ENCODE data around the gene ENKUR. TPM values are rescaled to one million over a fixed set of nuclear protein-coding genes. Genes with fewer than 3 reads are reported as not detected.

The ENKUR gene
- total RNA-seq, 1 experiment from 2014 or later = 0.77 TPM

DNA sequence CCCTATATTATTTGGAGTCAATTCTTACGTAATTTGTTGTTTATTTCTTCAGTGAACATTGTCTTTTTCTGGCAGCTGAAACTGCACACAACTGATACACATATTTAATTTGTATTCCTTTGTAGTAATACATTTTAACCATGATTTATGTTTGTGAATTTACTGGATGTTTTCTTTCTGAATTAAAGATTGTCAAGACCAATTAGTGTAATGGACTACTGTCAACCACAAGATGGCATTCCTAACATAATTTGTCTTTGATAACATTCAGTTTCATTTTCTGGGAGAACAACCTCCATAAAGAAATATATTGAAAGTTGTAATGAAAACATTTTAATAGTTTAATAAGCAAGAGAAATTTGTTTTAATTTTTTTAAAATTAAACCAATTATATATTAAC, 10.5 kb upstream of the ENKUR start:
- H3K27me3 Mint-ChIP-seq (ENCODE audit: insufficient read depth, unreplicated experiment) = no peaks in the 10 kb centered on the region

DNA sequence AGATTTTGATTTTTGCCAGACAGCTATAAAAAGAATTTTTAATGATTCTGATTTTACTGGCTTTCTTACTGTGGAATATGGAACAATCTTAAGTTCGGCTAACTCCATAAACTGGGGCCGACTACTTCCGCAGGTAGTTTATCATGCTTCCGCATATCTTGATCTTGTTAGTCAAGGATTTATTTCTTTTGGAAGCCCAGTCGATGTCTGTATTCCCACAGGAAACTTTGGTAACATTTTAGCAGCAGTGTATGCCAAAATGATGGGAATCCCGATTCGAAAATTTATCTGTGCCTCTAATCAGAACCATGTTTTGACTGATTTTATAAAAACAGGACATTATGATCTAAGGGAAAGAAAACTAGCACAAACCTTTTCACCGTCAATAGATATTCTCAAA, 8.6 kb upstream of the ENKUR start:
- intact Hi-C loops (cut with micrococcal nuclease; ENCODE audit: unreplicated experiment) = no loop called here
- no peak for DNase-seq
- Histone ChIP-seq H3K9me3 (no peaks in the 10 kb centered on the region), H3K36me3 (ENCODE audit: control insufficient read depth, insufficient read depth, low read length) (no peaks in the 10 kb centered on the region), H3K27me3 (replicated peaks; ENCODE audit: control insufficient read depth, insufficient read depth, low read length) (no peaks in the 10 kb centered on the region), H3K4me3 (ENCODE audit: low read depth, low read length) (no peak overlapping the region), H3K4me1 (no peaks in the 10 kb centered on the region)
- H3K27me3 Mint-ChIP-seq (ENCODE audit: insufficient read depth, unreplicated experiment) = no peaks in the 10 kb centered on the region
- no peaks in the 10 kb centered on the region for H3K36me3 Mint-ChIP-seq (ENCODE audit: insufficient read depth, unreplicated experiment)
- BruUV-seq (replicated peaks) = TSS peak; percentile 8
- TF ChIP-seq, protein P1, sequence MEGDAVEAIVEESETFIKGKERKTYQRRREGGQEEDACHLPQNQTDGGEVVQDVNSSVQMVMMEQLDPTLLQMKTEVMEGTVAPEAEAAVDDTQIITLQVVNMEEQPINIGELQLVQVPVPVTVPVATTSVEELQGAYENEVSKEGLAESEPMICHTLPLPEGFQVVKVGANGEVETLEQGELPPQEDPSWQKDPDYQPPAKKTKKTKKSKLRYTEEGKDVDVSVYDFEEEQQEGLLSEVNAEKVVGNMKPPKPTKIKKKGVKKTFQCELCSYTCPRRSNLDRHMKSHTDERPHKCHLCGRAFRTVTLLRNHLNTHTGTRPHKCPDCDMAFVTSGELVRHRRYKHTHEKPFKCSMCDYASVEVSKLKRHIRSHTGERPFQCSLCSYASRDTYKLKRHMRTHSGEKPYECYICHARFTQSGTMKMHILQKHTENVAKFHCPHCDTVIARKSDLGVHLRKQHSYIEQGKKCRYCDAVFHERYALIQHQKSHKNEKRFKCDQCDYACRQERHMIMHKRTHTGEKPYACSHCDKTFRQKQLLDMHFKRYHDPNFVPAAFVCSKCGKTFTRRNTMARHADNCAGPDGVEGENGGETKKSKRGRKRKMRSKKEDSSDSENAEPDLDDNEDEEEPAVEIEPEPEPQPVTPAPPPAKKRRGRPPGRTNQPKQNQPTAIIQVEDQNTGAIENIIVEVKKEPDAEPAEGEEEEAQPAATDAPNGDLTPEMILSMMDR (IDR thresholded peaks at IDR 0.05; ENCODE audit: insufficient read depth in 1 of 2, low read depth in 1 of 2, low read length in 1 of 2, severe bottlenecking in 1 of 2, unreplicated experiment in 1 of 2) = no peak
- H3K4me1 Mint-ChIP-seq (ENCODE audit: low read depth, unreplicated experiment) = no peaks in the 10 kb centered on the region
- no peak overlapping the region for H3K27ac Mint-ChIP-seq (ENCODE audit: unreplicated experiment)
- H3K4me3 Mint-ChIP-seq (ENCODE audit: unreplicated experiment) = no peak overlapping the region
- CTCF ChIA-PET = interaction anchor here (1.7 kb wide), 1 partner anchor 57 kb away, joined by 7 read pairs; no protein-coding TSS in a partner anchor
- no peaks in the 10 kb centered on the region for H3K9me3 Mint-ChIP-seq (ENCODE audit: unreplicated experiment)
- POLR2A ChIA-PET = no interaction called here

More for the DNA sequence above, 10.5 kb upstream of the ENKUR start:
- H3K27me3 ChIP-seq (replicated peaks; ENCODE audit: control insufficient read depth, insufficient read depth, low read length) = no peaks in the 10 kb centered on the region
- ChIA-PET CTCF (interaction anchor here (0.6 to 1.8 kb wide), 3 partner anchors 56 to 1529 kb away, joined by 3 to 5 read pairs (median 4); no protein-coding TSS in a partner anchor), POLR2A (no interaction called here)
- BruUV-seq (replicated peaks) = no TSS peak
- TF ChIP-seq, protein P1 (IDR thresholded peaks at IDR 0.05; ENCODE audit: insufficient read depth in 1 of 2, low read depth in 1 of 2, low read length in 1 of 2, severe bottlenecking in 1 of 2, unreplicated experiment in 1 of 2) = peak; percentile 47 to 52
- H3K4me1 Mint-ChIP-seq (ENCODE audit: low read depth, unreplicated experiment) = no peaks in the 10 kb centered on the region
- no peak for DNase-seq
- H3K4me3 Mint-ChIP-seq (ENCODE audit: unreplicated experiment) = no peak overlapping the region
- H3K4me3 ChIP-seq (ENCODE audit: low read depth, low read length) = no peak overlapping the region
- no peaks in the 10 kb centered on the region for H3K36me3 Mint-ChIP-seq (ENCODE audit: insufficient read depth, unreplicated experiment)
- H3K4me1 ChIP-seq = no peaks in the 10 kb centered on the region
- no peak overlapping the region for H3K27ac Mint-ChIP-seq (ENCODE audit: unreplicated experiment)
- no peaks in the 10 kb centered on the region for H3K9me3 ChIP-seq
- no peaks in the 10 kb centered on the region for H3K36me3 ChIP-seq (ENCODE audit: control insufficient read depth, insufficient read depth, low read length)
- no peaks in the 10 kb centered on the region for H3K9me3 Mint-ChIP-seq (ENCODE audit: unreplicated experiment)
- intact Hi-C loops (cut with micrococcal nuclease; ENCODE audit: unreplicated experiment) = loop anchor here (1.0 to 2.0 kb wide), 3 partner anchors 36 to 201 kb away; no protein-coding TSS in a partner anchor

DNA sequence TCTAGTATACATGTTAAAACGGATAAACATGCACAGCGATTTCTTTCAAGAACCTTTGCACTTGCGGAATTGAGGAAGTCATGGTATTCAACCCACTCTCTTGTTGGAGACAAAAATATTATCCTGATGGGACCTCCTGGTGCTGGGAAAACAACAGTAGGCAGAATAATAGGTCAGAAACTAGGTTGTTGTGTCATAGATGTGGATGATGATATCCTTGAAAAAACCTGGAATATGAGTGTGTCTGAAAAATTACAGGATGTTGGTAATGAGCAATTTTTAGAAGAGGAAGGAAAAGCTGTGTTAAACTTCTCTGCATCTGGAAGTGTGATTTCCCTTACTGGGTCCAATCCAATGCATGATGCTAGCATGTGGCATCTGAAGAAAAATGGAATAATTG, 7.3 kb upstream of the ENKUR start:
- Histone ChIP-seq H3K36me3 (ENCODE audit: control insufficient read depth, insufficient read depth, low read length) (no peaks in the 10 kb centered on the region), H3K9me3 (no peaks in the 10 kb centered on the region), H3K27me3 (replicated peaks; ENCODE audit: control insufficient read depth, insufficient read depth, low read length) (no peaks in the 10 kb centered on the region), H3K4me1 (peaks cover under 1% of the 10 kb centered on the region; the same call in 1 of the 2 replicates), H3K4me3 (ENCODE audit: low read depth, low read length) (no peak overlapping the region)
- intact Hi-C loops (cut with micrococcal nuclease; ENCODE audit: unreplicated experiment) = no loop called here
- Mint-ChIP-seq H3K9me3 (ENCODE audit: unreplicated experiment) (no peaks in the 10 kb centered on the region), H3K27me3 (ENCODE audit: insufficient read depth, unreplicated experiment) (no peaks in the 10 kb centered on the region), H3K4me3 (ENCODE audit: unreplicated experiment) (no peak overlapping the region), H3K36me3 (ENCODE audit: insufficient read depth, unreplicated experiment) (no peaks in the 10 kb centered on the region), H3K27ac (ENCODE audit: unreplicated experiment) (no peak overlapping the region), H3K4me1 (ENCODE audit: low read depth, unreplicated experiment) (no peaks in the 10 kb centered on the region)
- DNase-seq = no peak
- POLR2A ChIA-PET = no interaction called here
- CTCF ChIA-PET = no interaction called here
- TF ChIP-seq, protein P1 (IDR thresholded peaks at IDR 0.05; ENCODE audit: insufficient read depth in 1 of 2, low read depth in 1 of 2, low read length in 1 of 2, severe bottlenecking in 1 of 2, unreplicated experiment in 1 of 2) = no peak
- BruUV-seq (replicated peaks) = no TSS peak

All from Caco-2 (cell line).